Effector memory CD8-positive, alpha-beta T cell (primary cell): ENCODE data around the gene TOX3.

ENCODE experiments used
- ATAC-seq: fragments of 150-1000 bp; cut with Tn5 transposase; replicated peaks from 2 replicates; pipeline ENCODE4 v1.10.0; 2021; ENCODE audit warnings: mild to moderate bottlenecking, moderate library complexity
- DNase-seq, 3 experiments: peaks; one replicate each; pipeline ENCODE4 v3.0.0; 2021
- H3K27ac Mint-ChIP-seq, 2 donors: one replicate each; pipeline ENCODE4 v1.8.0; 2022; ENCODE audit warnings: mild to moderate bottlenecking in 2 of 2, mixed read lengths in 2 of 2, moderate library complexity in 2 of 2
- H3K27me3 Mint-ChIP-seq, 2 donors: one replicate each; pipeline ENCODE4 v1.8.0; 2022; ENCODE audit warnings: mixed read lengths in 2 of 2
- H3K36me3 Mint-ChIP-seq: one replicate; pipeline ENCODE4 v1.8.0; 2022; ENCODE audit warnings: mild to moderate bottlenecking, moderate library complexity, mixed read lengths; ENCODE audit not compliant: insufficient read depth
- H3K4me1 Mint-ChIP-seq, 2 donors: one replicate each; pipeline ENCODE4 v1.8.0; 2022; ENCODE audit warnings: low read depth in 2 of 2, mixed read lengths in 2 of 2
- H3K4me3 Mint-ChIP-seq, 2 donors: one replicate each; pipeline ENCODE4 v1.8.0; 2022; ENCODE audit warnings: mild to moderate bottlenecking in 2 of 2, mixed read lengths in 2 of 2, moderate library complexity in 2 of 2
- H3K9me3 Mint-ChIP-seq, 2 donors: one replicate each; pipeline ENCODE4 v1.8.0; 2022; ENCODE audit warnings: mixed read lengths in 2 of 2

The TOX3 gene

GRCh38 chr16:52398021-52398420, 148.9 kb downstream of the TOX3 start:
- no peaks in the 10 kb centered on the region for H3K4me1 Mint-ChIP-seq
- peaks cover 3 to 5% of the 10 kb centered on the region in 2 donors for H3K9me3 Mint-ChIP-seq
- no peak overlapping the region for H3K4me3 Mint-ChIP-seq
- no peak overlapping the region for H3K27ac Mint-ChIP-seq
- ATAC-seq, result no peak
- no peaks in the 10 kb centered on the region for H3K36me3 Mint-ChIP-seq
- DNase-seq, result no peak
- no peaks in the 10 kb centered on the region for H3K27me3 Mint-ChIP-seq

- Mint-ChIP-seq H3K9me3 (peaks cover 3 to 5% of the 10 kb centered on the region in 2 donors), H3K27me3 (no peaks in the 10 kb centered on the region), H3K4me1 (no peaks in the 10 kb centered on the region), H3K27ac (no peak overlapping the region), H3K4me3 (no peak overlapping the region), H3K36me3 (no peaks in the 10 kb centered on the region)
- no peak for ATAC-seq
- DNase-seq, result no peak
Observed at GRCh38 chr16:52393448-52393847, 153.5 kb downstream of the TOX3 start.

DNA sequence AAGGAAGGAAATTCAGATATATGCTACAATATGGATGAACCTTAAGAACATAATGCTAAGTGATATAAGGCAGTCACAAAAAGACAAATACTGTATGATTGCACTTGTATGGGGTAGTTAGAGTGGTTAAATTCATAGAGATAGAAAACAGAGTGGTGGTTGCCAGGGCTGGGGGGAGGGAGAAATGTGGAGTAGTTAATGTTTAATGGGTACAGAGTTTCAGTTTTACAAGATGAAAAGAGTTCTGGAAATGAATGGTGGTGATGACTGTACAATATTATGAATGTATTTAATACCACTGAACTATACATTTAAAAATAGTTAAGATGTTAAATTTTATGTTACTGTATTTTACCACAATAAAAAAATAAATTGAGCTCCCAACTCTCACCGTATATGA, 157.9 kb downstream of the TOX3 start:
- Mint-ChIP-seq H3K9me3 (peaks cover 0 to 2% of the 10 kb centered on the region in 2 donors), H3K27me3 (no peaks in the 10 kb centered on the region), H3K27ac (no peak overlapping the region), H3K4me1 (no peaks in the 10 kb centered on the region), H3K4me3 (no peak overlapping the region), H3K36me3 (no peaks in the 10 kb centered on the region)
- no peak for DNase-seq
- no peak for ATAC-seq
